A673 (cell line): ENCODE results near the gene PDE6C. TPM values are rescaled to one million over a fixed set of nuclear protein-coding genes. Genes with fewer than 3 reads are reported as not detected.

Experiments used
- BruUV-seq: library from RNA; stranded (reverse); fragments of 400-500 nt; replicated peaks from 2 replicates; lab custom pipeline; 2021; lab: Mats Ljungman, UMichigan
- CTCF ChIA-PET: fragments of 300-600 bp; sonication (Branson Sonifier 250); formaldehyde crosslinking; loops from one replicate; lab custom pipeline; 2022; ENCODE audit warnings: antibody characterized with exemption; lab: Charles Lee
- POLR2A ChIA-PET: fragments of 300-600 bp; sonication (Branson Sonifier 250); formaldehyde crosslinking; loops from one replicate; lab custom pipeline; 2022; ENCODE audit warnings: antibody characterized with exemption; ENCODE audit not compliant: low non-redundant PET; lab: Charles Lee
- DNase-seq: peaks from one replicate; pipeline ENCODE4 v3.0.0-alpha.2; 2015; ENCODE audit warnings: low spot score
- H3K27ac ChIP-seq: fragments of 200-600 bp; sonication (generic); 2 replicates; pipeline ENCODE4 v1.5.1; 2016; ENCODE audit warnings: mixed run types, low read depth, mild to moderate bottlenecking, mixed read lengths, antibody characterized with exemption, low read length; ENCODE audit not compliant: poor library complexity, severe bottlenecking
- H3K27me3 ChIP-seq: fragments of 200-600 bp; sonication (generic); replicated peaks from 2 replicates; pipeline ENCODE4 v1.6.1; 2017; ENCODE audit warnings: mixed run types, low read depth, mild to moderate bottlenecking, mixed read lengths, antibody characterized with exemption, low read length; ENCODE audit not compliant: insufficient read depth, poor library complexity
- H3K36me3 ChIP-seq: fragments of 200-600 bp; sonication (generic); 2 replicates; pipeline ENCODE4 v1.6.1; 2016; ENCODE audit warnings: mixed run types, mild to moderate bottlenecking, mixed read lengths, antibody characterized with exemption, low read length; ENCODE audit not compliant: insufficient read depth, poor library complexity, severe bottlenecking
- H3K4me1 ChIP-seq: fragments of 200-600 bp; sonication (generic); 2 replicates; pipeline ENCODE4 v1.6.1; 2017; ENCODE audit warnings: mixed run types, mild to moderate bottlenecking, mixed read lengths, antibody characterized with exemption, low read length; ENCODE audit not compliant: insufficient read depth, poor library complexity, severe bottlenecking
- H3K4me3 ChIP-seq: fragments of 200-600 bp; sonication (generic); 2 replicates; pipeline ENCODE4 v1.5.1; 2016; ENCODE audit warnings: low read depth, mixed run types, mild to moderate bottlenecking, mixed read lengths, low read length; ENCODE audit not compliant: poor library complexity, severe bottlenecking
- H3K9me3 ChIP-seq: fragments of 200-600 bp; sonication (generic); 2 replicates; pipeline ENCODE4 v1.6.1; 2016; ENCODE audit warnings: mixed run types, low read depth, mild to moderate bottlenecking, mixed read lengths, antibody characterized with exemption, low read length; ENCODE audit not compliant: poor library complexity, severe bottlenecking
- CTCF ChIP-seq: fragments of 300-800, 200-600 bp; sonication (generic); conservative IDR thresholded peaks from 2 replicates; pipeline ENCODE4 v1.5.1; 2017; ENCODE audit warnings: low read depth, mild to moderate bottlenecking, antibody characterized with exemption, low read length, moderate library complexity, mixed read lengths
- EZH2 ChIP-seq: fragments of 200-600 bp; sonication (generic); IDR thresholded peaks from 2 replicates; pipeline ENCODE4 v1.6.1; 2017; ENCODE audit warnings: borderline replicate concordance, low read depth, mild to moderate bottlenecking, mixed read lengths, antibody characterized with exemption, low read length; ENCODE audit not compliant: poor library complexity, severe bottlenecking
- intact Hi-C: fragments of 100-400 bp; cut with micrococcal nuclease; formaldehyde crosslinking; loops from one replicate; pipeline ENCODE4 v1.10.0; 2022; ENCODE audit not compliant: unreplicated experiment
- total RNA-seq: library from RNA; stranded (reverse); gene quantifications from 2 replicates; pipeline ENCODE4 v1.2.3, GENCODE V29; 2021

Gene PDE6C
- total RNA-seq, 1 experiment from 2014 or later: not detected

- H3K4me1 ChIP-seq: no peaks in the 10 kb centered on the region
- no TSS peak for BruUV-seq
- no peak overlapping the region for H3K27ac ChIP-seq
- H3K36me3 ChIP-seq: no peaks in the 10 kb centered on the region
- ChIA-PET CTCF (no interaction called here), POLR2A (no interaction called here)
- intact Hi-C loops: no loop called here
- no peaks in the 10 kb centered on the region for H3K27me3 ChIP-seq
- no peak overlapping the region for H3K4me3 ChIP-seq
- no peaks in the 10 kb centered on the region for H3K9me3 ChIP-seq
- TF ChIP-seq EZH2 (no peak), CTCF (no peak)
- no peak for DNase-seq
These were observed 19.1 kb upstream of the PDE6C start for GRCh38 chr10:93593254-93593653.

- POLR2A ChIA-PET: no interaction called here
- BruUV-seq: no TSS peak
- H3K36me3 ChIP-seq: no peaks in the 10 kb centered on the region
- no peaks in the 10 kb centered on the region for H3K4me1 ChIP-seq
- no peaks in the 10 kb centered on the region for H3K27me3 ChIP-seq
- TF ChIP-seq EZH2: no peak
- TF ChIP-seq CTCF: no peak
- intact Hi-C loops: no loop called here
- no peak overlapping the region for H3K27ac ChIP-seq
- no peak overlapping the region for H3K4me3 ChIP-seq
- CTCF ChIA-PET: no interaction called here
- DNase-seq: no peak
- no peaks in the 10 kb centered on the region for H3K9me3 ChIP-seq
These were observed 18.6 kb upstream of the PDE6C start for GRCh38 chr10:93593749-93594148.

- CTCF ChIA-PET: no interaction called here
- Histone ChIP-seq H3K4me1 (no peaks in the 10 kb centered on the region), H3K36me3 (no peaks in the 10 kb centered on the region), H3K4me3 (no peak overlapping the region), H3K27ac (no peak overlapping the region), H3K27me3 (peaks cover 2% of the 10 kb centered on the region), H3K9me3 (no peaks in the 10 kb centered on the region)
- TF ChIP-seq EZH2 (no peak), CTCF (no peak)
- POLR2A ChIA-PET: no interaction called here
- no peak for DNase-seq
- intact Hi-C loops: no loop called here
- BruUV-seq: no TSS peak
These were observed 17.8 kb upstream of the PDE6C start for GRCh38 chr10:93594518-93594917.
